HepG2 (cell line): ENCODE measurements around the gene OR2M3. TPM values are rescaled to one million over a fixed set of nuclear protein-coding genes. Genes with fewer than 3 reads are reported as not detected.

Experiments
- ATAC-seq: fragments of 200-7000 bp; cut with Tn5 transposase; 3 replicates; pipeline ENCODE4 v1.9.1; 2020; ENCODE audit warnings: mild to moderate bottlenecking, moderate library complexity
- BruUV-seq: library from RNA; stranded (reverse); fragments of 400-500 nt; replicated peaks from 2 replicates; lab custom pipeline; 2021; lab: Mats Ljungman, UMichigan
- CTCF ChIA-PET: fragments of 300-600 bp; formaldehyde crosslinking; extraction: SDS; loops from one replicate; lab custom pipeline; 2021; ENCODE audit warnings: low total read pairs, inconsistent platforms, low intra/inter-chr PET ratio; lab: Yijun Ruan, JAX
- POLR2A ChIA-PET: fragments of 350-600 bp; sonication (Branson Sonifier 250); formaldehyde crosslinking; loops from one replicate; lab custom pipeline; 2020; ENCODE audit warnings: antibody characterized with exemption, inconsistent platforms; lab: Yijun Ruan, JAX
- DNase-seq: peaks from one replicate; pipeline ENCODE4 v3.0.0-alpha.2; 2015; ENCODE audit warnings: low spot score
- FAIRE-seq: peaks from 3 replicates; lab custom pipeline; 2011; peaks lifted over from hg19 to GRCh38; lab: Jason Lieb, UNC
- H2AFZ ChIP-seq: one replicate; pipeline ENCODE4 v1.6.1; 2011; ENCODE audit warnings: low read length, inconsistent platforms
- H3K27ac ChIP-seq: fragments of 300-600 bp; 3 replicates; pipeline ENCODE4 v1.8.0; 2011; ENCODE audit warnings: mixed run types, mild to moderate bottlenecking, mixed read lengths, low read length, inconsistent platforms; ENCODE audit not compliant: insufficient read depth; ENCODE audit errors: extremely low read length
- H3K27me3 ChIP-seq, 2 experiments: fragments of 200-600 bp in 1 of 2; 2 replicates in 1 of 2; 3 replicates in 1 of 2; pipeline versions ENCODE4 v1.6.0 to v1.8.0; 2011; ENCODE audit warnings: low read length in 2 of 2, mild to moderate bottlenecking in 2 of 2, moderate library complexity in 2 of 2, inconsistent platforms in 1 of 2; ENCODE audit not compliant: insufficient read depth in 2 of 2, control insufficient read depth in 1 of 2
- H3K36me3 ChIP-seq, 2 experiments: fragments of 200-600 bp in 1 of 2; replicated peaks in 1 of 2; 2 replicates in 1 of 2; 3 replicates in 1 of 2; pipeline versions ENCODE4 v1.5.1 to v1.8.0; 2011; ENCODE audit warnings: low read length in 2 of 2, inconsistent platforms in 1 of 2; ENCODE audit not compliant: insufficient read depth in 2 of 2, control insufficient read depth in 1 of 2
- H3K4me1 ChIP-seq: 2 replicates; pipeline ENCODE4 v1.5.1; 2012; ENCODE audit warnings: low read length, inconsistent platforms; ENCODE audit not compliant: insufficient read depth
- H3K4me2 ChIP-seq: 2 replicates; pipeline ENCODE4 v1.6.0; 2011; ENCODE audit warnings: low read depth, low read length, inconsistent platforms
- H3K4me3 ChIP-seq, 3 experiments: fragments of 200-600 bp in 1 of 3; sonication (generic), shearing (Covaris generic) in 1 of 3; replicated peaks in 1 of 3; 2 replicates each; pipeline ENCODE4 v1.5.1; 2011 to 2016; ENCODE audit warnings: low read length in 3 of 3, inconsistent platforms in 2 of 3, low read depth in 2 of 3, mild to moderate bottlenecking in 2 of 3, control low read depth in 1 of 3, mixed read lengths in 1 of 3; ENCODE audit not compliant: insufficient read depth in 1 of 3
- H3K79me2 ChIP-seq: one replicate; pipeline ENCODE4 v1.6.1; 2011; ENCODE audit warnings: low read length, inconsistent platforms; ENCODE audit not compliant: insufficient read depth
- H3K9ac ChIP-seq: 2 replicates; pipeline ENCODE4 v1.6.0; 2011; ENCODE audit warnings: mild to moderate bottlenecking, low read depth, low read length, inconsistent platforms; ENCODE audit not compliant: insufficient read depth
- H3K9me3 ChIP-seq: 2 replicates; pipeline ENCODE4 v1.5.1; 2012; ENCODE audit warnings: mild to moderate bottlenecking, low read length
- H4K20me1 ChIP-seq: 2 replicates; pipeline ENCODE4 v1.6.0; 2011; ENCODE audit warnings: inconsistent platforms, mild to moderate bottlenecking, low read length, moderate library complexity; ENCODE audit not compliant: insufficient read depth
- BRF2 ChIP-seq: sonication (generic); formaldehyde crosslinking; IDR thresholded peaks from 2 replicates; pipeline ENCODE4 v1.8.1; 2022; ENCODE audit warnings: mild to moderate bottlenecking, missing genetic modification reagents
- KLF13 ChIP-seq: sonication (generic); formaldehyde crosslinking; IDR thresholded peaks from 2 replicates; pipeline ENCODE4 v1.4.0; 2020; ENCODE audit warnings: mild to moderate bottlenecking, missing genetic modification reagents
- SMAD3 ChIP-seq: sonication (generic); formaldehyde crosslinking; IDR thresholded peaks from 2 replicates; pipeline ENCODE4 v1.4.0; 2020; ENCODE audit warnings: missing genetic modification reagents
- STAT5B ChIP-seq: sonication (generic); formaldehyde crosslinking; IDR thresholded peaks from 2 replicates; pipeline ENCODE4 v1.4.0; 2020; ENCODE audit warnings: missing genetic modification reagents
- TAF1 ChIP-seq: sonication (generic); formaldehyde crosslinking; IDR thresholded peaks from 2 replicates; pipeline ENCODE4 v1.4.0; 2020; ENCODE audit warnings: missing genetic modification reagents
- TBX2 ChIP-seq: sonication (generic); formaldehyde crosslinking; IDR thresholded peaks from 2 replicates; pipeline ENCODE4 v1.5.0; 2020; ENCODE audit warnings: missing genetic modification reagents, mild to moderate bottlenecking, borderline replicate concordance
- ZBTB25 ChIP-seq: IDR thresholded peaks from 2 replicates; pipeline ENCODE4 v1.6.1; 2018; ENCODE audit warnings: missing genetic modification reagents
- ZNF614 ChIP-seq: IDR thresholded peaks from 2 replicates; pipeline ENCODE4 v1.6.1; 2018; ENCODE audit warnings: missing biosample characterization, missing genetic modification reagents, inconsistent platforms, borderline replicate concordance
- ZNF615 ChIP-seq: sonication (generic); formaldehyde crosslinking; IDR thresholded peaks from 2 replicates; pipeline ENCODE4 v1.5.0; 2020; ENCODE audit warnings: mild to moderate bottlenecking, missing genetic modification reagents, borderline replicate concordance
- ZNF777 ChIP-seq: sonication (generic); formaldehyde crosslinking; IDR thresholded peaks from 2 replicates; pipeline ENCODE4 v1.4.0; 2020; ENCODE audit warnings: missing genetic modification reagents
- in situ Hi-C: cut with HindIII; loops from 2 replicates; pipeline ENCODE4 v1.10.0; 2017; ENCODE audit warnings: low pct_unique_long_range_greater_than_20kb; ENCODE audit not compliant: extremely low pct_ligation_motif_present
- intact Hi-C: fragments of 100-400 bp; cut with micrococcal nuclease; formaldehyde crosslinking; loops from one replicate; pipeline ENCODE4 v1.10.0; 2022; ENCODE audit not compliant: unreplicated experiment
- polyA plus RNA-seq, 8 experiments: library from polyadenylated mRNA; depleted of rRNA in 3 of 8; stranded (reverse) in 7 of 8; unstranded in 1 of 8; fragments of >200 nt; fragmentation: Illumina TruSeq in 4 of 8; extraction: Trizol in 4 of 8; gene quantifications; 2 replicates each; pipeline versions ENCODE4 v1.2.1 to v1.2.3, GENCODE V29; 2011 to 2016; ENCODE audit warnings: low read depth in 4 of 8, missing spikeins in 1 of 8, mixed read lengths in 1 of 8; ENCODE audit not compliant: insufficient read depth in 1 of 8
- total RNA-seq, 5 experiments: library from RNA; depleted of rRNA; stranded (reverse); fragments of >200 nt; fragmentation: Illumina TruSeq; extraction: Trizol; gene quantifications; 2 replicates each; pipeline ENCODE4 v1.2.3, GENCODE V29; 2016; ENCODE audit warnings: low read depth in 1 of 5

Gene OR2M3
- total and polyA plus RNA-seq, 2 of the 13 experiments (the other 11 are each of a cell fraction or from before 2014, with no cell fraction given), result not detected

GRCh38 chr1:248174521-248174920 is 22.5 kb upstream of the OR2M3 start, which contains the start of gene OR2M2:
Gene OR2M2, plus strand, starts transcription at chr1:248174821. Its CDS starts 5,165 bp downstream, at chr1:248179986.
- H3K4me2 ChIP-seq, result no peak within 1 kb of the TSS
- no peaks in the 10 kb centered on the region for H3K27me3 ChIP-seq
- no peak within 1 kb of the TSS for H3K9ac ChIP-seq
- intact Hi-C loops, result no loop called here
- no peaks in the 10 kb centered on the region for H3K4me1 ChIP-seq
- no peaks in the 10 kb centered on the region for H3K79me2 ChIP-seq
- FAIRE-seq, result no peak
- no peak within 1 kb of the TSS for H2AFZ ChIP-seq
- in situ Hi-C loops, result no loop called here
- no peaks in the 10 kb centered on the region for H3K36me3 ChIP-seq
- BruUV-seq, result no TSS peak
- TF ChIP-seq ZBTB25, result no peak
- TF ChIP-seq SMAD3 (CRISPR knock-in tag), result no peak
- TF ChIP-seq ZNF777 (CRISPR knock-in tag), result no peak
- no peak for TF ChIP-seq KLF13 (CRISPR knock-in tag)
- no peak for TF ChIP-seq ZNF615 (CRISPR knock-in tag)
- TF ChIP-seq BRF2, result no peak
- TF ChIP-seq TAF1, result no peak
- no peak for TF ChIP-seq ZNF614
- no peak for TF ChIP-seq STAT5B
- no peak for TF ChIP-seq TBX2 (CRISPR knock-in tag)
- ATAC-seq, result no peak
- peaks cover 29% of the 10 kb centered on the region for H3K9me3 ChIP-seq
- H3K27ac ChIP-seq, result no peak within 1 kb of the TSS
- CTCF ChIA-PET, result no interaction called here
- POLR2A ChIA-PET, result no interaction called here
- no peak for DNase-seq
- no peaks in the 10 kb centered on the region for H4K20me1 ChIP-seq
- no peak within 1 kb of the TSS for H3K4me3 ChIP-seq
